Measurements from ENCODE around the gene METTL25B.

METTL25B gene

GRCh38 chr1:156700736-156701531, 27.3 kb upstream of the METTL25B start:
- no peak for DNase-seq (ENCODE audit: low read depth, low spot score)

GRCh38 chr1:156703336-156703735, 24.9 kb upstream of the METTL25B start:
- no peak for DNase-seq (ENCODE audit: low read depth, low spot score)

- DNase-seq (ENCODE audit: low read depth, low spot score), result peak; percentile 68
Observed at GRCh38 chr1:156703741-156704140, 24.5 kb upstream of the METTL25B start.

GRCh38 chr1:156704166-156704711, 24.0 kb upstream of the METTL25B start:
- DNase-seq (ENCODE audit: low read depth, low spot score), result no peak

- DNase-seq (ENCODE audit: low read depth, low spot score), result no peak
Observed at GRCh38 chr1:156704930-156705320, 23.3 kb upstream of the METTL25B start.

GRCh38 chr1:156705321-156705917, 22.9 kb upstream of the METTL25B start, which contains the start of gene CRABP2:
CRABP2 (minus strand) TSS chr1:156705583; CDS start chr1:156705446, 137 bp downstream.
- DNase-seq (ENCODE audit: low read depth, low spot score), result no peak

- no peak for DNase-seq (ENCODE audit: low read depth, low spot score)
Observed at GRCh38 chr1:156705918-156706656, 22.2 kb upstream of the METTL25B start.

GRCh38 chr1:156706657-156707416, 21.4 kb upstream of the METTL25B start:
- DNase-seq (ENCODE audit: low read depth, low spot score), result no peak

- DNase-seq (ENCODE audit: low read depth, low spot score), result no peak
Observed at GRCh38 chr1:156707417-156708217, 20.7 kb upstream of the METTL25B start.

GRCh38 chr1:156708218-156708661, 20.0 kb upstream of the METTL25B start:
- no peak for DNase-seq (ENCODE audit: low read depth, low spot score)

- DNase-seq (ENCODE audit: low read depth, low spot score), result no peak
Observed at GRCh38 chr1:156709031-156709430, 19.2 kb upstream of the METTL25B start.

- no peak for DNase-seq (ENCODE audit: low read depth, low spot score)
Observed at GRCh38 chr1:156709757-156710489, 18.3 kb upstream of the METTL25B start.

GRCh38 chr1:156711011-156711817, 17.1 kb upstream of the METTL25B start:
- no peak for DNase-seq (ENCODE audit: low read depth, low spot score)

- DNase-seq (ENCODE audit: low read depth, low spot score), result no peak
Observed at GRCh38 chr1:156712626-156713025, 15.6 kb upstream of the METTL25B start.

- DNase-seq (ENCODE audit: low read depth, low spot score), result no peak
Observed at GRCh38 chr1:156714830-156715229, 13.4 kb upstream of the METTL25B start.

- no peak for DNase-seq (ENCODE audit: low read depth, low spot score)
Observed at GRCh38 chr1:156717351-156717750, 10.9 kb upstream of the METTL25B start.

GRCh38 chr1:156721131-156721530, 7.1 kb upstream of the METTL25B start:
- DNase-seq (ENCODE audit: low read depth, low spot score), result no peak

GRCh38 chr1:156721535-156721934, 6.7 kb upstream of the METTL25B start:
- no peak for DNase-seq (ENCODE audit: low read depth, low spot score)

GRCh38 chr1:156725683-156726280, 2.5 kb upstream of the METTL25B start:
- no peak for DNase-seq (ENCODE audit: low read depth, low spot score)
